OCI-LY7 (cell line): ENCODE measurements around the gene TNFRSF11A. TPM values are rescaled to one million over a fixed set of nuclear protein-coding genes. Genes with fewer than 3 reads are reported as not detected.

Source experiments
- BruUV-seq: library from RNA; stranded (reverse); fragments of 400-500 nt; replicated peaks from 2 replicates; lab custom pipeline; 2021; lab: Mats Ljungman, UMichigan
- CTCF ChIA-PET: fragments of 300-600 bp; sonication (Branson Sonifier 250); formaldehyde crosslinking; loops from one replicate; lab custom pipeline; 2022; ENCODE audit warnings: antibody characterized with exemption; ENCODE audit not compliant: unreplicated experiment; lab: Charles Lee
- POLR2A ChIA-PET: fragments of 300-600 bp; sonication (Branson Sonifier 250); formaldehyde crosslinking; loops from one replicate; lab custom pipeline; 2022; ENCODE audit warnings: antibody characterized with exemption; lab: Charles Lee
- DNase-seq: peaks from one replicate; pipeline ENCODE4 v3.0.0-alpha.2; 2015; ENCODE audit warnings: low spot score
- H2AFZ ChIP-seq: fragments of 200-600 bp; sonication (generic), shearing (Covaris generic); 2 replicates; pipeline ENCODE4 v1.6.1; 2014; ENCODE audit warnings: mild to moderate bottlenecking, antibody characterized with exemption, low read length, moderate library complexity
- H3K27ac ChIP-seq: fragments of 200-600 bp; sonication (generic); 2 replicates; pipeline ENCODE4 v1.5.1; 2014; ENCODE audit warnings: mixed run types, low read depth, mild to moderate bottlenecking, moderate library complexity, low read length, inconsistent platforms; ENCODE audit not compliant: poor library complexity, severe bottlenecking
- H3K36me3 ChIP-seq: fragments of 200-600 bp; sonication (generic); 2 replicates; pipeline ENCODE4 v1.6.1; 2014; ENCODE audit warnings: mild to moderate bottlenecking, antibody characterized with exemption, low read length, moderate library complexity, mixed read lengths; ENCODE audit not compliant: insufficient read depth
- H3K4me1 ChIP-seq: fragments of 200-600 bp; sonication (generic); 2 replicates; pipeline ENCODE4 v1.5.1; 2014; ENCODE audit warnings: mild to moderate bottlenecking, low read length; ENCODE audit not compliant: insufficient read depth, poor library complexity, severe bottlenecking
- H3K4me2 ChIP-seq: fragments of 200-600 bp; sonication (generic); 2 replicates; pipeline ENCODE4 v1.6.1; 2014; ENCODE audit warnings: mild to moderate bottlenecking, low read length
- H3K4me3 ChIP-seq: fragments of 200-600 bp; sonication (generic); 2 replicates; pipeline ENCODE4 v1.5.1; 2014; ENCODE audit warnings: mild to moderate bottlenecking, low read depth, low read length; ENCODE audit not compliant: poor library complexity, severe bottlenecking
- H3K79me2 ChIP-seq: fragments of 200-600 bp; sonication (generic); 2 replicates; pipeline ENCODE4 v1.6.1; 2016; ENCODE audit warnings: low read depth, mild to moderate bottlenecking, low read length, moderate library complexity, mixed read lengths; ENCODE audit not compliant: insufficient read depth
- H3K9me2 ChIP-seq: fragments of 200-600 bp; sonication (generic); 2 replicates; pipeline ENCODE4 v1.6.1; 2016; ENCODE audit warnings: mild to moderate bottlenecking, low read length, mixed read lengths; ENCODE audit not compliant: insufficient read depth
- H3K9me3 ChIP-seq: fragments of 200-600 bp; sonication (generic); 2 replicates; pipeline ENCODE4 v1.6.1; 2014; ENCODE audit warnings: mild to moderate bottlenecking, mixed run types, low read length, mixed read lengths
- H4K20me1 ChIP-seq: fragments of 200-600 bp; sonication (generic); 2 replicates; pipeline ENCODE4 v1.6.1; 2014; ENCODE audit warnings: mild to moderate bottlenecking, antibody characterized with exemption, low read length, moderate library complexity, mixed read lengths; ENCODE audit not compliant: insufficient read depth
- CTCF ChIP-seq: fragments of 200-600 bp; sonication (generic); conservative IDR thresholded peaks from 2 replicates; pipeline ENCODE4 v1.5.1; 2014; ENCODE audit warnings: mild to moderate bottlenecking, antibody characterized with exemption, low read length, moderate library complexity, mixed read lengths
- EZH2phosphoT487 ChIP-seq: fragments of 200-600 bp; sonication (generic); IDR thresholded peaks from 2 replicates; pipeline ENCODE4 v1.6.1; 2018; ENCODE audit warnings: low read depth, borderline replicate concordance, mild to moderate bottlenecking, mixed run types, antibody characterized with exemption, low read length, moderate library complexity, mixed read lengths
- intact Hi-C: fragments of 100-400 bp; cut with micrococcal nuclease; formaldehyde crosslinking; loops from one replicate; pipeline ENCODE4 v1.10.0; 2022; ENCODE audit not compliant: unreplicated experiment
- total RNA-seq, 2 experiments: library from RNA; depleted of rRNA in 1 of 2; stranded (reverse); fragments of >200 nt in 1 of 2; shearing (Covaris generic) in 1 of 2; gene quantifications; 2 replicates each; pipeline ENCODE4 v1.2.3, GENCODE V29; 2014 to 2022

TNFRSF11A gene
- total RNA-seq, 2 experiments from 2014 or later = not detected

- no peaks in the 10 kb centered on the region for H3K9me2 ChIP-seq
- TF ChIP-seq EZH2phosphoT487 (no peak), CTCF (no peak)
- no peak for DNase-seq
- intact Hi-C loops = no loop called here
- H3K4me2 ChIP-seq = no peak overlapping the region
- no peak overlapping the region for H3K4me3 ChIP-seq
- no TSS peak for BruUV-seq
- ChIA-PET POLR2A (no interaction called here), CTCF (no interaction called here)
- H3K27ac ChIP-seq = no peak overlapping the region
- no peaks in the 10 kb centered on the region for H4K20me1 ChIP-seq
- H3K9me3 ChIP-seq = no peaks in the 10 kb centered on the region
- no peaks in the 10 kb centered on the region for H3K36me3 ChIP-seq
- H3K4me1 ChIP-seq = no peaks in the 10 kb centered on the region
- H3K79me2 ChIP-seq = no peaks in the 10 kb centered on the region
- no peak overlapping the region for H2AFZ ChIP-seq
These were observed 4.8 kb downstream of the TNFRSF11A start for GRCh38 chr18:62329691-62330454.

GRCh38 chr18:62330650-62331049 lies 5.5 kb downstream of the TNFRSF11A start:
- CTCF ChIA-PET = no interaction called here
- POLR2A ChIA-PET = no interaction called here
- no peaks in the 10 kb centered on the region for H3K9me2 ChIP-seq

More at GRCh38 chr18:62330650-62331049, 5.5 kb downstream of the TNFRSF11A start:
- Histone ChIP-seq H4K20me1 (no peaks in the 10 kb centered on the region), H3K36me3 (no peaks in the 10 kb centered on the region), H3K4me2 (no peak overlapping the region), H2AFZ (no peak overlapping the region), H3K4me1 (no peaks in the 10 kb centered on the region), H3K9me3 (no peaks in the 10 kb centered on the region), H3K27ac (no peak overlapping the region), H3K79me2 (no peaks in the 10 kb centered on the region), H3K4me3 (no peak overlapping the region)
- BruUV-seq = no TSS peak
- intact Hi-C loops = no loop called here
- no peak for DNase-seq
- no peak for TF ChIP-seq EZH2phosphoT487
- TF ChIP-seq CTCF = no peak
